ENCODE data around the gene SERPINB6. TPM values are rescaled to one million over a fixed set of nuclear protein-coding genes. Genes with fewer than 3 reads are reported as not detected.
"Not testable (repeated sequence)": the region's sequence is repeated elsewhere in the genome, so short reads cannot be mapped to it uniquely, and the experiment has no call there.

Gene SERPINB6
- total RNA-seq, 5 donors from 2014 or later (not counting 1 experiment from before 2014, with no cell fraction given), result 30.0 to 49.0 (median 38.0) TPM

GRCh38 chr6:2909718-2910117 lies 61.6 kb downstream of the SERPINB6 start:
- no peak overlapping the region for H3K27ac ChIP-seq (ENCODE audit: low read length)
- WGBS (ENCODE audit: insufficient coverage), result 69% methylated on average over 4 of the region's 4 CpGs
- H3K27me3 ChIP-seq (replicated peaks in 1 of 2; ENCODE audit: control insufficient read depth in 2 of 2, extremely low read depth in 1 of 2, insufficient read depth in 2 of 2, low read length in 1 of 2), result no peaks in the 10 kb centered on the region
- no peaks in the 10 kb centered on the region for H3K36me3 ChIP-seq (ENCODE audit: control insufficient read depth in 2 of 2, extremely low read depth in 1 of 2, insufficient read depth in 1 of 2, low read length in 1 of 2)
- ChIA-PET POLR2A (no interaction called here), CTCF (no interaction called here)
- H3K9me3 ChIP-seq, result no peaks in the 10 kb centered on the region
- H3K9me3 Mint-ChIP-seq, result no peaks in the 10 kb centered on the region
- no peak overlapping the region for H3K4me3 ChIP-seq (ENCODE audit: control insufficient read depth in 1 of 2, extremely low read depth in 1 of 2, low read length in 1 of 2)
- H3K4me1 Mint-ChIP-seq, result peaks cover 32 to 50% (median 45%) of the 10 kb centered on the region in 3 donors
- ATAC-seq (replicated peaks in 1 of 4), result no peak
- H3K4me1 ChIP-seq (ENCODE audit: control insufficient read depth in 1 of 2, extremely low read depth in 1 of 2, insufficient read depth in 2 of 2, low read length in 2 of 2), result peaks cover 3% of the 10 kb centered on the region in 2 experiments
- H3K27me3 Mint-ChIP-seq, result no peaks in the 10 kb centered on the region
- no peaks in the 10 kb centered on the region for H3K36me3 Mint-ChIP-seq
- no peak for DNase-seq
- H3K4me3 Mint-ChIP-seq, result no peak overlapping the region
- H3K27ac Mint-ChIP-seq, result peak overlapping the region in 1 of 2 donors; percentile 50

GRCh38 chr6:2909051-2909606 lies 62.2 kb downstream of the SERPINB6 start:
- H3K36me3 ChIP-seq (ENCODE audit: control insufficient read depth in 2 of 2, extremely low read depth in 1 of 2, insufficient read depth in 1 of 2, low read length in 1 of 2); H3K27me3 ChIP-seq (replicated peaks in 1 of 2; ENCODE audit: control insufficient read depth in 2 of 2, extremely low read depth in 1 of 2, insufficient read depth in 2 of 2, low read length in 1 of 2); H3K27ac Mint-ChIP-seq; H3K4me3 ChIP-seq (ENCODE audit: control insufficient read depth in 1 of 2, extremely low read depth in 1 of 2, low read length in 1 of 2); H3K27ac ChIP-seq (ENCODE audit: low read length); H3K36me3 Mint-ChIP-seq; ATAC-seq (replicated peaks in 1 of 4); CTCF ChIA-PET; DNase-seq; H3K4me1 ChIP-seq (ENCODE audit: control insufficient read depth in 1 of 2, extremely low read depth in 1 of 2, insufficient read depth in 2 of 2, low read length in 2 of 2); POLR2A ChIA-PET; H3K4me3 Mint-ChIP-seq; H3K9me3 Mint-ChIP-seq; H3K9me3 ChIP-seq; H3K27me3 Mint-ChIP-seq: not testable (repeated sequence)
- H3K4me1 Mint-ChIP-seq, result peaks cover 35 to 50% (median 48%) of the 10 kb centered on the region in 3 donors
- 93% methylated on average over 9 of the region's 16 CpGs for WGBS (ENCODE audit: insufficient coverage)

GRCh38 chr6:2908516-2908915 lies 62.9 kb downstream of the SERPINB6 start:
- H3K27me3 ChIP-seq (replicated peaks in 1 of 2; ENCODE audit: control insufficient read depth in 2 of 2, extremely low read depth in 1 of 2, insufficient read depth in 2 of 2, low read length in 1 of 2); H3K4me3 ChIP-seq (ENCODE audit: control insufficient read depth in 1 of 2, extremely low read depth in 1 of 2, low read length in 1 of 2); CTCF ChIA-PET; H3K9me3 ChIP-seq; H3K4me3 Mint-ChIP-seq; H3K9me3 Mint-ChIP-seq; H3K36me3 ChIP-seq (ENCODE audit: control insufficient read depth in 2 of 2, extremely low read depth in 1 of 2, insufficient read depth in 1 of 2, low read length in 1 of 2); POLR2A ChIA-PET; H3K27ac ChIP-seq (ENCODE audit: low read length); H3K27me3 Mint-ChIP-seq; H3K4me1 ChIP-seq (ENCODE audit: control insufficient read depth in 1 of 2, extremely low read depth in 1 of 2, insufficient read depth in 2 of 2, low read length in 2 of 2); H3K36me3 Mint-ChIP-seq: not testable (repeated sequence)
- ATAC-seq (replicated peaks in 1 of 4) (peak in 3 of 4 experiments; percentile 45 to 76 (median 53)), DNase-seq (peak in 5 of 35 experiments; percentile 13 to 44 (median 29))
- Mint-ChIP-seq H3K27ac (peak overlapping the region; percentile 60 to 69), H3K4me1 (peaks cover 35 to 50% (median 48%) of the 10 kb centered on the region in 3 donors)
- WGBS (ENCODE audit: insufficient coverage), result no CpG with 5 or more reads among the region's 3 CpGs

GRCh38 chr6:2903411-2904185 lies 67.8 kb downstream of the SERPINB6 start:
- not testable (repeated sequence) for H3K9me3 Mint-ChIP-seq; H3K9me3 ChIP-seq; H3K27ac Mint-ChIP-seq; DNase-seq; H3K27me3 ChIP-seq (replicated peaks in 1 of 2; ENCODE audit: control insufficient read depth in 2 of 2, extremely low read depth in 1 of 2, insufficient read depth in 2 of 2, low read length in 1 of 2); H3K27me3 Mint-ChIP-seq; H3K27ac ChIP-seq (ENCODE audit: low read length)
- ChIA-PET POLR2A (interaction anchor here (0.7 to 1.4 kb wide), 3 partner anchors 54 to 62 kb away, joined by 3 to 5 read pairs (median 3); partner anchors contain the start of gene SERPINB1 (in 2 of the 2)), CTCF (interaction anchor here in 1 of 2 donors (1.2 kb wide), 1 partner anchor 25 kb away, joined by 4 read pairs; no protein-coding TSS in a partner anchor)
- peaks cover 37% of the 10 kb centered on the region for H3K36me3 Mint-ChIP-seq
- H3K4me1 Mint-ChIP-seq, result peaks cover 52 to 66% (median 58%) of the 10 kb centered on the region in 3 donors
- Histone ChIP-seq H3K4me1 (ENCODE audit: control insufficient read depth in 1 of 2, extremely low read depth in 1 of 2, insufficient read depth in 2 of 2, low read length in 2 of 2) (peaks cover 20 to 42% of the 10 kb centered on the region in 2 experiments), H3K4me3 (ENCODE audit: control insufficient read depth in 1 of 2, extremely low read depth in 1 of 2, low read length in 1 of 2) (peak overlapping the region; percentile 94), H3K36me3 (ENCODE audit: control insufficient read depth in 2 of 2, extremely low read depth in 1 of 2, insufficient read depth in 1 of 2, low read length in 1 of 2) (peaks cover 8 to 19% of the 10 kb centered on the region in 2 donors)
- peak overlapping the region; percentile 99 to 100 (median 99) for H3K4me3 Mint-ChIP-seq
- WGBS (ENCODE audit: insufficient coverage), result 0% methylated on average over 1 of the region's 39 CpGs
- ATAC-seq (replicated peaks in 1 of 4), result peak in 1 of 4 experiments; percentile 55

- H3K4me1 Mint-ChIP-seq, result peaks cover 56 to 70% (median 59%) of the 10 kb centered on the region in 3 donors
- 20% methylated on average over 18 of the region's 27 CpGs for WGBS (ENCODE audit: insufficient coverage)
- not testable (repeated sequence) for ATAC-seq (replicated peaks in 1 of 4); DNase-seq; H3K9me3 ChIP-seq; H3K27me3 Mint-ChIP-seq; H3K27me3 ChIP-seq (replicated peaks in 1 of 2; ENCODE audit: control insufficient read depth in 2 of 2, extremely low read depth in 1 of 2, insufficient read depth in 2 of 2, low read length in 1 of 2); H3K9me3 Mint-ChIP-seq
- peak overlapping the region; percentile 94 for H3K4me3 ChIP-seq (ENCODE audit: control insufficient read depth in 1 of 2, extremely low read depth in 1 of 2, low read length in 1 of 2)
- H3K27ac ChIP-seq (ENCODE audit: low read length), result peak overlapping the region; percentile 74
- H3K36me3 Mint-ChIP-seq, result peaks cover 46% of the 10 kb centered on the region
- peak overlapping the region; percentile 99 to 100 (median 99) for H3K4me3 Mint-ChIP-seq
- POLR2A ChIA-PET, result interaction anchor here (0.6 to 0.8 kb wide), 4 partner anchors 10 to 145 kb away, joined by 3 to 4 read pairs (median 3); no protein-coding TSS in a partner anchor
- peak overlapping the region; percentile 96 for H3K27ac Mint-ChIP-seq
- CTCF ChIA-PET, result interaction anchor here in 1 of 2 donors (0.8 to 3.2 kb wide), 5 partner anchors 23 to 110 kb away, joined by 3 to 23 read pairs (median 4); partner anchors contain the start of gene SERPINB1
- peaks cover 24 to 50% of the 10 kb centered on the region in 2 experiments for H3K4me1 ChIP-seq (ENCODE audit: control insufficient read depth in 1 of 2, extremely low read depth in 1 of 2, insufficient read depth in 2 of 2, low read length in 2 of 2)
- peaks cover 8 to 24% of the 10 kb centered on the region in 2 donors for H3K36me3 ChIP-seq (ENCODE audit: control insufficient read depth in 2 of 2, extremely low read depth in 1 of 2, insufficient read depth in 1 of 2, low read length in 1 of 2)
Observed at GRCh38 chr6:2901645-2902502, 69.5 kb downstream of the SERPINB6 start.

Measured in T-cell (primary cell).